Trophoblast cell (in vitro differentiated cells and primary cell): ENCODE measurements around the gene SSX2IP.

Experiments
- DNase-seq, 2 donors: peaks; one replicate each; pipeline ENCODE4 v3.0.0-alpha.2; 2016
- H2AFZ ChIP-seq: 2 replicates; pipeline ENCODE4 v1.6.1; 2013; ENCODE audit warnings: low read length, moderate library complexity, mild to moderate bottlenecking; ENCODE audit not compliant: insufficient read depth, poor library complexity
- H2AK5ac ChIP-seq: 2 replicates; pipeline ENCODE4 v1.6.1; 2013; ENCODE audit warnings: mild to moderate bottlenecking, low read length
- H2BK120ac ChIP-seq: 2 replicates; pipeline ENCODE4 v1.6.1; 2013; ENCODE audit warnings: low read length, mild to moderate bottlenecking, moderate library complexity; ENCODE audit not compliant: insufficient read depth, poor library complexity
- H2BK12ac ChIP-seq: 2 replicates; pipeline ENCODE4 v1.6.1; 2013; ENCODE audit warnings: mild to moderate bottlenecking, low read length, moderate library complexity
- H2BK5ac ChIP-seq: 2 replicates; pipeline ENCODE4 v1.6.1; 2013; ENCODE audit warnings: low read length, low read depth, moderate library complexity, mild to moderate bottlenecking; ENCODE audit not compliant: poor library complexity
- H3K14ac ChIP-seq: 2 replicates; pipeline ENCODE4 v1.6.1; 2013; ENCODE audit warnings: mild to moderate bottlenecking, low read length
- H3K18ac ChIP-seq: 2 replicates; pipeline ENCODE4 v1.6.1; 2013; ENCODE audit warnings: mild to moderate bottlenecking, low read length
- H3K23ac ChIP-seq: 2 replicates; pipeline ENCODE4 v1.6.1; 2013; ENCODE audit warnings: low read length
- H3K27ac ChIP-seq: 2 replicates; pipeline ENCODE4 v1.5.1; 2013; ENCODE audit warnings: low read depth, mild to moderate bottlenecking, inconsistent platforms, low read length, moderate library complexity
- H3K27me3 ChIP-seq: 2 replicates; pipeline ENCODE4 v1.6.1; 2013; ENCODE audit warnings: inconsistent platforms, mild to moderate bottlenecking, low read length, moderate library complexity; ENCODE audit not compliant: insufficient read depth
- H3K36me3 ChIP-seq, 2 experiments: 1 replicate in 1 of 2; 2 replicates in 1 of 2; pipeline ENCODE4 v1.6.1; 2013; ENCODE audit warnings: low read length in 2 of 2, mild to moderate bottlenecking in 2 of 2, moderate library complexity in 1 of 2; ENCODE audit not compliant: insufficient read depth in 2 of 2, control insufficient read depth in 1 of 2
- H3K4ac ChIP-seq: 2 replicates; pipeline ENCODE4 v1.6.1; 2013; ENCODE audit warnings: low read depth, mild to moderate bottlenecking, low read length, moderate library complexity
- H3K4me1 ChIP-seq, 2 experiments: 1 replicate in 1 of 2; 2 replicates in 1 of 2; pipeline ENCODE4 v1.6.1; 2013; ENCODE audit warnings: low read length in 2 of 2, mild to moderate bottlenecking in 2 of 2, moderate library complexity in 1 of 2; ENCODE audit not compliant: insufficient read depth in 2 of 2, control insufficient read depth in 1 of 2
- H3K4me2 ChIP-seq: 2 replicates; pipeline ENCODE4 v1.6.1; 2013; ENCODE audit warnings: inconsistent platforms, mild to moderate bottlenecking, low read length, moderate library complexity
- H3K4me3 ChIP-seq: 2 replicates; pipeline ENCODE4 v1.5.1; 2013; ENCODE audit warnings: mild to moderate bottlenecking, low read depth, low read length, inconsistent platforms
- H3K79me1 ChIP-seq: one replicate; pipeline ENCODE4 v1.6.1; 2013; ENCODE audit warnings: low read length
- H3K79me2 ChIP-seq: 2 replicates; pipeline ENCODE4 v1.6.1; 2013; ENCODE audit warnings: low read length, mild to moderate bottlenecking; ENCODE audit not compliant: control insufficient read depth, insufficient read depth, poor library complexity
- H3K9ac ChIP-seq: 2 replicates; pipeline ENCODE4 v1.6.1; 2013; ENCODE audit warnings: mild to moderate bottlenecking, low read length
- H3K9me3 ChIP-seq: 2 replicates; pipeline ENCODE4 v1.6.1; 2013; ENCODE audit warnings: low read depth, mild to moderate bottlenecking, control low read depth, inconsistent platforms, low read length; ENCODE audit not compliant: insufficient read depth
- H4K12ac ChIP-seq: 2 replicates; pipeline ENCODE4 v1.6.1; 2013; ENCODE audit warnings: low read depth, mild to moderate bottlenecking, low read length, moderate library complexity
- H4K8ac ChIP-seq: 2 replicates; pipeline ENCODE4 v1.6.1; 2013; ENCODE audit warnings: low read depth, mild to moderate bottlenecking, low read length, moderate library complexity
- H4K91ac ChIP-seq: one replicate; pipeline ENCODE4 v1.6.1; 2013; ENCODE audit warnings: low read depth, mild to moderate bottlenecking, low read length, moderate library complexity
- WGBS: extraction: QIAGEN DNeasy Blood & Tissue Kit; methylation state at CpG from one replicate; pipeline ENCODE4 v1.1.7; 2013; ENCODE audit warnings: missing lambda C conversion rate; ENCODE audit not compliant: insufficient read length, insufficient coverage; ENCODE audit errors: extremely low coverage; 5-methylcytosine and 5-hydroxymethylcytosine counted together

Gene SSX2IP

DNA sequence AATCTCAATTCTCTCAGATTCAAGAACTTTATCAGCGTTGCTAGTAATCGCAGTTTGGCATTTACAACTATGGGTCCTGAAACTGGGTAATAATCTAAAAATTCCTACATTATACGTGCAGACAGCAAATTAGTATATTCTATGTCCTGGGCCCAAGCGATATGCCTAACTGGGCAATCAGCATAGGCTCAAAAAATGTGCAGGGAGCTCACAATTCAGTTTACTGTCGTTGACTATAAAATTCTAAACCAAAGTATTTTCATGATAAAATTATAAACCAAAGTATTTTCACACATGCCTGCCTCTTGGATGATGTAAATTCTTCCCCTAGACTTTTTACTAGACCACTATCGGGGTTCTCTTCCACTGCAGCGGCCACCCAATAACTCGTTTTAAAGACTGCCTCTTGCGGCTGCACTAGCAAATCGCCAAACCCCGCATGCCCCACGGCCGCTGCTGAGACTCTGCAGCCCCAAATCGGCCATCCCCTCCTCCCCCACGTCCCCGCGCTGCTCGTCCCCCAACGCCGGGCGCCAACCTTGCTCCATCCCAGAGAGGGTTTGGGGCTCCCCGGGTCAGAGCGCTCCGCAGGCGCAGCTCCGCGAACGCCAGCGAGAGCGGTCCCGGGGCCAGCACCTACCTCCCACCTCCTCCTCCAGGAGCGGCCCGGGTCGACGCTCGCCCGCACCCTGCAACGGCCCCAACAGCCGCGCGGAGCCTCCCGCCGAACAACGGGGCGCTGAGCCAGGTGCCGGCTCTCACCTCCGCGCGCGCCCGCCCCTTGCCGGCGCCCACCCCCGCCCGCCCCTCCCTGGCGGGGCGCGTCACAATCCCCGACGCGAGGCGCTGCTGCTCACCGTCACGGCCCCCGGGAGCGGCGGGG is 506 bp downstream of the SSX2IP start:
- peaks cover 6% of the 10 kb centered on the region for H3K79me2 ChIP-seq
- H2BK5ac ChIP-seq: peak overlapping the region; percentile 98
- peak overlapping the region; percentile 98 for H2AFZ ChIP-seq
- peak overlapping the region; percentile 100 for H3K14ac ChIP-seq
- no peaks in the 10 kb centered on the region for H3K9me3 ChIP-seq
- peak overlapping the region; percentile 93 for H4K91ac ChIP-seq
- H3K4ac ChIP-seq: peak overlapping the region; percentile 93
- H3K4me2 ChIP-seq: peak overlapping the region; percentile 78
- peak overlapping the region; percentile 94 for H2BK120ac ChIP-seq
- H3K4me1 ChIP-seq: peaks cover 3% of the 10 kb centered on the region in 2 experiments
- peak overlapping the region; percentile 77 for H3K9ac ChIP-seq
- H4K12ac ChIP-seq: no peak overlapping the region
- peak overlapping the region; percentile 64 for H2BK12ac ChIP-seq
- peaks cover 9% of the 10 kb centered on the region for H3K79me1 ChIP-seq
- peak overlapping the region; percentile 100 for H3K18ac ChIP-seq
- peak overlapping the region; percentile 93 for H3K4me3 ChIP-seq
- H3K23ac ChIP-seq: no peak overlapping the region
- peak; percentile 13 to 41 for DNase-seq
- H4K8ac ChIP-seq: peak overlapping the region; percentile 95
- no peaks in the 10 kb centered on the region for H3K27me3 ChIP-seq
- peak overlapping the region; percentile 81 for H3K27ac ChIP-seq
- WGBS: no CpG with 5 or more reads among the region's 67 CpGs
- H3K36me3 ChIP-seq: no peaks in the 10 kb centered on the region
- peak overlapping the region; percentile 97 for H2AK5ac ChIP-seq

- Histone ChIP-seq H2BK12ac (no peak overlapping the region), H3K23ac (no peak overlapping the region), H3K4me3 (no peak overlapping the region), H3K4me2 (peak overlapping the region; percentile 19), H3K36me3 (no peaks in the 10 kb centered on the region), H3K4me1 (peaks cover 3% of the 10 kb centered on the region in 2 experiments), H3K9ac (no peak overlapping the region), H3K79me1 (peaks cover 9% of the 10 kb centered on the region), H3K27ac (no peak overlapping the region), H3K9me3 (no peaks in the 10 kb centered on the region), H4K12ac (no peak overlapping the region), H3K4ac (no peak overlapping the region), H3K27me3 (no peaks in the 10 kb centered on the region), H4K91ac (no peak overlapping the region), H2BK5ac (no peak overlapping the region), H3K18ac (no peak overlapping the region), H2AK5ac (no peak overlapping the region), H4K8ac (no peak overlapping the region), H3K14ac (no peak overlapping the region), H3K79me2 (peaks cover 6% of the 10 kb centered on the region), H2BK120ac (no peak overlapping the region), H2AFZ (no peak overlapping the region)
- DNase-seq: no peak
- no CpG with 5 or more reads among the region's 8 CpGs for WGBS
Observed at GRCh38 chr1:84688463-84689061, 1.7 kb downstream of the SSX2IP start.

GRCh38 chr1:84687714-84688462 is 2.4 kb downstream of the SSX2IP start:
- no peak overlapping the region for H2AFZ ChIP-seq
- no peak overlapping the region for H3K23ac ChIP-seq
- no peak overlapping the region for H2BK5ac ChIP-seq
- H3K4me1 ChIP-seq: peaks cover 3% of the 10 kb centered on the region in 2 experiments
- peaks cover 6% of the 10 kb centered on the region for H3K79me2 ChIP-seq
- H3K4me3 ChIP-seq: no peak overlapping the region
- H3K79me1 ChIP-seq: peaks cover 9% of the 10 kb centered on the region
- H4K12ac ChIP-seq: no peak overlapping the region
- DNase-seq: no peak
- no peak overlapping the region for H4K8ac ChIP-seq
- H3K9me3 ChIP-seq: no peaks in the 10 kb centered on the region
- no peak overlapping the region for H3K18ac ChIP-seq
- peak overlapping the region; percentile 12 for H3K4me2 ChIP-seq
- H3K9ac ChIP-seq: no peak overlapping the region
- WGBS: no CpG with 5 or more reads among the region's 5 CpGs
- no peak overlapping the region for H2BK120ac ChIP-seq
- H2AK5ac ChIP-seq: no peak overlapping the region
- H3K27me3 ChIP-seq: no peaks in the 10 kb centered on the region
- H3K4ac ChIP-seq: peak overlapping the region; percentile 69
- H2BK12ac ChIP-seq: no peak overlapping the region
- no peaks in the 10 kb centered on the region for H3K36me3 ChIP-seq
- H4K91ac ChIP-seq: no peak overlapping the region
- no peak overlapping the region for H3K14ac ChIP-seq
- no peak overlapping the region for H3K27ac ChIP-seq

- no peak overlapping the region for H2BK5ac ChIP-seq
- WGBS: no CpG with 5 or more reads among the region's 1 CpG
- H3K14ac ChIP-seq: no peak overlapping the region
- H2AK5ac ChIP-seq: no peak overlapping the region
- H3K18ac ChIP-seq: no peak overlapping the region
- no peak overlapping the region for H3K27ac ChIP-seq
- H2BK120ac ChIP-seq: no peak overlapping the region
- no peak overlapping the region for H4K12ac ChIP-seq
- no peak overlapping the region for H3K4me2 ChIP-seq
- H3K4ac ChIP-seq: no peak overlapping the region
- no peak overlapping the region for H3K23ac ChIP-seq
- no peak overlapping the region for H3K9ac ChIP-seq
- H3K4me1 ChIP-seq: peaks cover 0 to under 1% of the 10 kb centered on the region in 2 experiments
- no peak overlapping the region for H4K91ac ChIP-seq
- peaks cover 6% of the 10 kb centered on the region for H3K79me2 ChIP-seq
- H3K9me3 ChIP-seq: no peaks in the 10 kb centered on the region
- H3K79me1 ChIP-seq: peaks cover 9% of the 10 kb centered on the region
- H3K27me3 ChIP-seq: no peaks in the 10 kb centered on the region
- H4K8ac ChIP-seq: no peak overlapping the region
- peaks cover 0 to 2% of the 10 kb centered on the region in 2 experiments for H3K36me3 ChIP-seq
- H3K4me3 ChIP-seq: no peak overlapping the region
- H2AFZ ChIP-seq: no peak overlapping the region
- H2BK12ac ChIP-seq: no peak overlapping the region
- DNase-seq: no peak
Observed at GRCh38 chr1:84686223-84686622, 4.0 kb downstream of the SSX2IP start.
